IMR-90 (cell line): ENCODE results near the gene LAMA2. TPM values are rescaled to one million over a fixed set of nuclear protein-coding genes. Genes with fewer than 3 reads are reported as not detected.

Source experiments
- ATAC-seq: fragments of 200-7000 bp; cut with Tn5 transposase; 2 replicates; pipeline ENCODE4 v1.9.1; 2020; ENCODE audit warnings: low read depth, mild to moderate bottlenecking, moderate library complexity
- BruUV-seq: library from RNA; stranded (reverse); fragments of 400-500 nt; replicated peaks from 2 replicates; lab custom pipeline; 2021; lab: Mats Ljungman, UMichigan
- CTCF ChIA-PET: fragments of 300-600 bp; formaldehyde crosslinking; extraction: SDS; loops from one replicate; lab custom pipeline; 2021; ENCODE audit warnings: antibody characterized with exemption; lab: Yijun Ruan, JAX
- POLR2A ChIA-PET: fragments of 300-600 bp; sonication (Branson Sonifier 250); formaldehyde crosslinking; loops from one replicate; lab custom pipeline; 2022; ENCODE audit warnings: antibody characterized with exemption; ENCODE audit not compliant: unreplicated experiment; lab: Charles Lee
- DNase-seq: peaks from one replicate; pipeline ENCODE4 v3.0.0; 2013
- H2AFZ ChIP-seq: replicated peaks from 2 replicates; pipeline ENCODE3; 2013; ENCODE audit warnings: low read length, mild to moderate bottlenecking; ENCODE audit not compliant: poor library complexity
- H2AK5ac ChIP-seq: 2 replicates; pipeline ENCODE4 v1.6.1; 2013; ENCODE audit warnings: low read depth, low read length, inconsistent platforms
- H2AK9ac ChIP-seq: replicated peaks from 2 replicates; pipeline ENCODE3; 2013; ENCODE audit warnings: mild to moderate bottlenecking, low read depth, low read length, moderate library complexity; ENCODE audit not compliant: poor library complexity
- H2BK120ac ChIP-seq: 2 replicates; pipeline ENCODE4 v1.6.1; 2013; ENCODE audit warnings: low read depth, low read length, inconsistent platforms
- H2BK15ac ChIP-seq: 3 replicates; pipeline ENCODE4 v1.6.1; 2013; ENCODE audit warnings: low read depth, low read length, inconsistent platforms
- H2BK20ac ChIP-seq: 2 replicates; pipeline ENCODE4 v1.6.1; 2013; ENCODE audit warnings: low read depth, mild to moderate bottlenecking, inconsistent platforms, low read length, moderate library complexity
- H2BK5ac ChIP-seq: 2 replicates; pipeline ENCODE4 v1.6.1; 2013; ENCODE audit warnings: mild to moderate bottlenecking, low read depth, low read length, inconsistent platforms; ENCODE audit not compliant: poor library complexity, severe bottlenecking
- H3K14ac ChIP-seq: replicated peaks from 2 replicates; pipeline ENCODE4 v1.6.1; 2013; ENCODE audit warnings: low read depth, low read length, inconsistent platforms
- H3K18ac ChIP-seq: 2 replicates; pipeline ENCODE4 v1.6.1; 2013; ENCODE audit warnings: low read depth, low read length, control low read depth
- H3K23ac ChIP-seq: 2 replicates; pipeline ENCODE4 v1.6.1; 2013; ENCODE audit warnings: low read depth, low read length, inconsistent platforms
- H3K27ac ChIP-seq: 2 replicates; pipeline ENCODE4 v1.5.1; 2013; ENCODE audit warnings: mild to moderate bottlenecking, control low read depth, low read length; ENCODE audit not compliant: insufficient read depth
- H3K27me3 ChIP-seq: 2 replicates; pipeline ENCODE4 v1.6.1; 2013; ENCODE audit warnings: low read length; ENCODE audit not compliant: control insufficient read depth, insufficient read depth
- H3K36me3 ChIP-seq: 2 replicates; pipeline ENCODE4 v1.6.1; 2013; ENCODE audit warnings: low read length, mixed read lengths; ENCODE audit not compliant: control insufficient read depth, insufficient read depth
- H3K4ac ChIP-seq: 2 replicates; pipeline ENCODE4 v1.6.1; 2013; ENCODE audit warnings: low read depth, low read length, inconsistent platforms
- H3K4me1 ChIP-seq: 2 replicates; pipeline ENCODE4 v1.6.1; 2013; ENCODE audit warnings: low read length, mixed read lengths; ENCODE audit not compliant: control insufficient read depth, insufficient read depth
- H3K4me2 ChIP-seq: 2 replicates; pipeline ENCODE4 v1.6.1; 2013; ENCODE audit warnings: low read depth, mild to moderate bottlenecking, control low read depth, low read length, moderate library complexity
- H3K4me3 ChIP-seq: 2 replicates; pipeline ENCODE4 v1.5.1; 2013; ENCODE audit warnings: low read depth, mild to moderate bottlenecking, control low read depth, low read length, moderate library complexity; ENCODE audit not compliant: insufficient read depth
- H3K56ac ChIP-seq: 2 replicates; pipeline ENCODE4 v1.6.1; 2013; ENCODE audit warnings: low read length, inconsistent platforms; ENCODE audit not compliant: insufficient read depth; ENCODE audit errors: extremely low read depth
- H3K79me1 ChIP-seq, 2 experiments: 2 replicates each; pipeline ENCODE4 v1.6.1; 2013; ENCODE audit warnings: low read length in 2 of 2, inconsistent platforms in 1 of 2, low read depth in 1 of 2
- H3K9ac ChIP-seq: 2 replicates; pipeline ENCODE4 v1.6.1; 2013; ENCODE audit warnings: low read depth, low read length, control low read depth
- H3K9me1 ChIP-seq: 2 replicates; pipeline ENCODE4 v1.6.1; 2013; ENCODE audit warnings: low read length, inconsistent platforms; ENCODE audit not compliant: insufficient read depth
- H3K9me3 ChIP-seq: 2 replicates; pipeline ENCODE4 v1.6.1; 2013; ENCODE audit warnings: low read length; ENCODE audit not compliant: control insufficient read depth, insufficient read depth
- H4K20me1 ChIP-seq: 2 replicates; pipeline ENCODE4 v1.6.1; 2013; ENCODE audit warnings: low read length, inconsistent platforms; ENCODE audit not compliant: insufficient read depth
- H4K5ac ChIP-seq: 2 replicates; pipeline ENCODE4 v1.6.1; 2013; ENCODE audit warnings: mild to moderate bottlenecking, low read depth, low read length, control low read depth
- H4K8ac ChIP-seq, 2 experiments: 2 replicates each; pipeline ENCODE4 v1.6.1; 2013; ENCODE audit warnings: low read depth in 2 of 2, low read length in 2 of 2, control low read depth in 1 of 2, inconsistent platforms in 1 of 2
- H4K91ac ChIP-seq: 2 replicates; pipeline ENCODE4 v1.6.1; 2013; ENCODE audit warnings: low read depth, low read length, inconsistent platforms; ENCODE audit not compliant: insufficient read depth
- CEBPB ChIP-seq: IDR thresholded peaks from 2 replicates; pipeline ENCODE4 v1.6.1; 2012; ENCODE audit warnings: low read depth, low read length, improper control_type of control experiment
- FOS ChIP-seq: fragments of 150-350 bp; IDR thresholded peaks from 2 replicates; pipeline ENCODE4 v1.6.1; 2016; ENCODE audit warnings: low read depth, low read length
- MAFK ChIP-seq: IDR thresholded peaks from 2 replicates; pipeline ENCODE4 v1.6.1; 2012; ENCODE audit warnings: low read depth, low read length, improper control_type of control experiment
- MAZ ChIP-seq: IDR thresholded peaks from 2 replicates; pipeline ENCODE4 v1.6.1; 2012; ENCODE audit warnings: low read depth, mild to moderate bottlenecking, low read length, improper control_type of control experiment, moderate library complexity, borderline replicate concordance
- MXI1 ChIP-seq: IDR thresholded peaks from 2 replicates; pipeline ENCODE4 v1.6.1; 2012; ENCODE audit warnings: low read depth, mild to moderate bottlenecking, low read length, moderate library complexity, borderline replicate concordance
- NFE2L2 ChIP-seq: fragments of 150-350 bp; IDR thresholded peaks from 2 replicates; pipeline ENCODE4 v1.6.1; 2016; ENCODE audit warnings: low read depth, mild to moderate bottlenecking, low read length
- RFX5 ChIP-seq: IDR thresholded peaks from 2 replicates; pipeline ENCODE4 v1.8.0; 2012; ENCODE audit warnings: low read depth, mild to moderate bottlenecking, low read length, moderate library complexity
- SMC3 ChIP-seq: fragments of 150-350 bp; IDR thresholded peaks from 2 replicates; pipeline ENCODE4 v1.6.1; 2016; ENCODE audit warnings: low read depth, mild to moderate bottlenecking, antibody characterized with exemption, low read length, moderate library complexity
- dilution Hi-C: fragments of 300-500 bp; cut with HindIII; formaldehyde crosslinking; loops from one replicate; pipeline ENCODE4 v1.14.3; 2018; ENCODE audit warnings: low sequenced_read_pairs; ENCODE audit not compliant: unreplicated experiment
- in situ Hi-C: fragments of 300-500 bp; cut with MboI; formaldehyde crosslinking; loops from 3 replicates; pipeline ENCODE4 v1.14.3; 2019; ENCODE audit warnings: low sequenced_read_pairs, inconsistent platforms, mixed read lengths
- intact Hi-C: fragments of 100-400 bp; cut with micrococcal nuclease; formaldehyde crosslinking; loops from 2 replicates; pipeline ENCODE4 v1.10.0; 2022
- polyA plus RNA-seq, 3 experiments: library from polyadenylated mRNA; depleted of rRNA; stranded (reverse); fragments of >200 nt; gene quantifications; 2 replicates each; pipeline ENCODE4 v1.2.3, GENCODE V29; 2012; ENCODE audit warnings: low replicate concordance in 1 of 3
- total RNA-seq: library from RNA; depleted of rRNA; stranded (reverse); fragments of >200 nt; gene quantifications from 2 replicates; pipeline ENCODE4 v1.2.3, GENCODE V29; 2012

Gene LAMA2
- total and polyA plus RNA-seq, 2 of the 4 experiments (the other 2 are of a cell fraction), result 9.9 to 13.3 TPM

GRCh38 chr6:128899341-128900050 lies 16.6 kb downstream of the LAMA2 start:
- dilution Hi-C loops, result no loop called here

More at GRCh38 chr6:128899341-128900050, 16.6 kb downstream of the LAMA2 start:
- Histone ChIP-seq H3K4me1 (no peaks in the 10 kb centered on the region), H3K4me2 (no peak overlapping the region), H3K9me1 (no peaks in the 10 kb centered on the region; the same call in 1 of the 2 replicates), H2AFZ (no peak overlapping the region), H2BK120ac (no peak overlapping the region), H2BK20ac (no peak overlapping the region), H3K4ac (no peak overlapping the region), H4K91ac (no peak overlapping the region), H2BK15ac (no peak overlapping the region), H4K20me1 (no peaks in the 10 kb centered on the region), H3K18ac (no peak overlapping the region), H4K8ac (no peak overlapping the region), H2AK9ac (no peak overlapping the region), H4K5ac (no peak overlapping the region), H3K56ac (no peak overlapping the region), H3K27ac (no peak overlapping the region), H3K23ac (no peak overlapping the region), H3K14ac (no peak overlapping the region), H3K9ac (no peak overlapping the region), H2AK5ac (no peak overlapping the region), H3K27me3 (no peaks in the 10 kb centered on the region), H3K9me3 (no peaks in the 10 kb centered on the region), H3K36me3 (no peaks in the 10 kb centered on the region), H3K4me3 (no peak overlapping the region), H2BK5ac (no peak overlapping the region), H3K79me1 (no peaks in the 10 kb centered on the region)
- intact Hi-C loops, result no loop called here
- TF ChIP-seq MAZ, result no peak
- no peak for TF ChIP-seq RFX5
- TF ChIP-seq NFE2L2, result no peak
- no peak for TF ChIP-seq FOS
- no peak for TF ChIP-seq SMC3
- no peak for TF ChIP-seq MAFK
- no peak for TF ChIP-seq CEBPB
- no peak for TF ChIP-seq MXI1
- DNase-seq (peak; percentile 60), ATAC-seq (peak; percentile 75)
- CTCF ChIA-PET, result no interaction called here
- POLR2A ChIA-PET, result no interaction called here
- in situ Hi-C loops, result no loop called here
- BruUV-seq, result no TSS peak
